ENCODE data around the gene PER2. TPM values are rescaled to one million over a fixed set of nuclear protein-coding genes. Genes with fewer than 3 reads are reported as not detected.

Gene PER2
- total RNA-seq, 1 donor from 2014 or later = 5.5 TPM

DNA sequence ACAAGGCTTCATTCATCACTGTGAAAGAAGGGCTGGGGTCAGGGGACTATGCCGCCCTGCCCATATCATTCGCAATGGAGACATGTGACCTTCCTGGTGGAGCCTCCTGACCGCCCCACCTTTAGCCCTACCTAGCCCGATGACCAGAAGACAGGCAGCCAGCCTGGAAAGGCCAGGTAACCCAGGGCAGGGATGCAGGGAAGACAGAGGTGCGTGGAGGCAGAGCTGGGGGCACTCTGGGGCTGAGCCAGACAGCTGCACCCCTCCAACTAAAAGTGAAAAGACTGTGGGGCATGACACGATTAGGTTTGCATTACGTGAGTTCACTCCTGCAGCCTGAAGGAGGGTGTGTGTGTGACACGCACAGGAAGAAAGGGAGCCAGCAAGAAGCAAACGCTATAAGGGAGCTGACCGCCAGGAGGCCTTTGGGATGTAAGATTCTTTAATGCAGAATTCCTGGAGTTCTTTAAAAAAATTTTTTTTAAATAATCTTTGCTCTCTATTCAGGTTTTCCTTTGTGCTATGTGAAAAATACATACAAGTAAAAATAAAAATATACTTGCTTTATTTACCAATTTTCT is 44.8 kb downstream of the PER2 start:
- DNase-seq = no peak

DNA sequence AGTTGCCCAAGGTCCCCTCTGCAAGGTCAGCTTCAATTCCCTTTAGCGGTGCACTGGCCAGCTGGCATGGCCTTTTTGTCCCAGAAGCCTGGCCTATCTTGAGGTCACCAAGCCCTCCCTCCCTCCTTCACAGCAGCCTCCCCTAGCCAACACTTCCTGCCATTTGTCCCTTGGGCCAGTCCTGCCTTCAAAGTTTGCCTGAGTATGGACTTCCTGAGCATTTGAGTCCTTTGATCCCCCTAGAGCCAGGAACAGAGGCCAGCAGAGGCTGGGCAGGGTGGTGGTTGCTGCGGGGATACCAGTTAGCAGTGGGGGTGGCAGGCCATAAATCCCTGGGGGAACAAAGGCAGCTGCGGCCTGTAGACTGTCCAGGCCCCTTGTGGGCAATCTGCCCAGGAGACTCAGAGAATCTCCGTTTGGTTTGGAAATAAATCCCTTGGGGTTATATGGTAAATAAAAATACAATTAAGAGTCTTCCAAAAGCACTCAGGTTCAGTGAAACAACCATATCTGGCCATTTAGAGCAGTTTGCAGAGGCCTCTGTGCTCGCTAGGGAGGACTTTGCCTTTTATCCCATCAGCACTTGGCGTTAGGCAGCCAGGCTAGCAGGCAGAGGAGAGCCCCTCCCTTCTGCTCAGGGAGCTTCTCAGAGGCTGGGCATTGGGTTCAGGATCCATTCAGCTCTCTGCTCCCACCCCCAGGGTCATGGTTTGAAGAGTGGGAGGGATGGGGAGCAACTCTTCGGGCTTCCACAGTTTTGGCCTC is 45.5 kb downstream of the PER2 start:
- DNase-seq = no peak

DNA sequence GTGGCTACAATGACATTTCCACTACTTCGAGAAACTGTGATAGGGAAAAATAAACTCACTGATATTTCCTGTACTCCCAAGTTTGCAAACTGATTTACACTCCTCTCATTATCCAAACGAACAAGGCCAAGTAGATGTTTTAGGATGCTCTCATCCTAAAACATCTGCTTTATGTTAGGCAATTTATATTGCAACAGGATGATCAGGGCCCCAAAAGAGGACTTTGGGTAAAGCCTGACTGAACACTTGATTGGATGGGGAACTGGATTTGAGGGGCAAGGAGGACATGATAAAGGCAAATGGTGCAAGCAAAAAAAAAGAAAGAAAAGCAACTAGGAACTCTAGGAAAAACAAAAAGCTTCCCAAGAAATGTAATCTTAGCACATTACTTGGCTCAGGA is 46.4 kb downstream of the PER2 start:
- DNase-seq = no peak

DNA sequence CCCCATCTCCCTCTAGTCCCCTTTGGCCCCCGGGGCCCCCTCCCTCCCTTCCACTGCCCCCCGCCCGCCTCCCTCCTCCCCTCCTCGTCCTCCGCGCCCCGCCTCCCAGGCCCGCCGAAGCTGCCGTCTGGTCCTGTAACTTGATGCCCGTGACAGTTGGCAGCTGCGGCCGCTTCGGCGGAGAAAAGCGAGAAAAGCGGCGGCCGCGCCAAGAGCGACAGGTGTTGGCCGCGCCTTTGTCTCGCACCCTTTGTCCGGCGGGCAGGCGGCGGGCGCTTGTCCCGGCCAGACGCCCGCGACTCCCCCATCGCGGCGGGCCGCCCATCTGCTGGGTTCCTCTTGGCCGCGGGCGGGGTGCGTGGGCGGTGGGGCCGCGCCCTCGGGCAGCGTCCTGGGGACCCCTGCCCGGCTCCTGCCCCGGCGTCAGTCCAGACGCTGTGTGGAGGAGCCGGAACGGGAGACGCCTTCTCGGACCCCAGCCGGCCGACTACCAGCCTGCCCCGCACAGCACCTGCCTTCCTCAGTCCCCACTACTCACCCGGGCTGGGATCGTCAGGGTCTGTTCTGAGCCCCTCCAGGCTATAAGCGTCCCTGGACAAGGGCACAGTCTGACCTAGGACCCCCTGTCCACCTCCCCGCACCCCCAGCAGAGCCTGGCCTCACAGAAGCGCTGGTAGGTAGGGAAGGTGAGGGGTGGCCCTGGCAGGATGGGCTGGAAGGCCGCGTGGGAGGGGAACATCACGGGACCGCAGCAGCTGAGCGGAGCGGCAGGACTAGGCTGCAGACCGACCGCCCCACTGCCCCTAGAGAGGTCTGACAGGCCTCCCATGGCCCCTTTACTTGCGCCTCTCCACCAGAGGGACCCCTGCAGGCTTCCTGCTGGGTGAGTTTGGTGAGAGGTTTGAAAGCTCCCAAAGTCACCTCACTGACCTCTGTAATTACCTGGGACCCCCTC is 47.4 kb downstream of the PER2 start:
- DNase-seq = no peak

DNA sequence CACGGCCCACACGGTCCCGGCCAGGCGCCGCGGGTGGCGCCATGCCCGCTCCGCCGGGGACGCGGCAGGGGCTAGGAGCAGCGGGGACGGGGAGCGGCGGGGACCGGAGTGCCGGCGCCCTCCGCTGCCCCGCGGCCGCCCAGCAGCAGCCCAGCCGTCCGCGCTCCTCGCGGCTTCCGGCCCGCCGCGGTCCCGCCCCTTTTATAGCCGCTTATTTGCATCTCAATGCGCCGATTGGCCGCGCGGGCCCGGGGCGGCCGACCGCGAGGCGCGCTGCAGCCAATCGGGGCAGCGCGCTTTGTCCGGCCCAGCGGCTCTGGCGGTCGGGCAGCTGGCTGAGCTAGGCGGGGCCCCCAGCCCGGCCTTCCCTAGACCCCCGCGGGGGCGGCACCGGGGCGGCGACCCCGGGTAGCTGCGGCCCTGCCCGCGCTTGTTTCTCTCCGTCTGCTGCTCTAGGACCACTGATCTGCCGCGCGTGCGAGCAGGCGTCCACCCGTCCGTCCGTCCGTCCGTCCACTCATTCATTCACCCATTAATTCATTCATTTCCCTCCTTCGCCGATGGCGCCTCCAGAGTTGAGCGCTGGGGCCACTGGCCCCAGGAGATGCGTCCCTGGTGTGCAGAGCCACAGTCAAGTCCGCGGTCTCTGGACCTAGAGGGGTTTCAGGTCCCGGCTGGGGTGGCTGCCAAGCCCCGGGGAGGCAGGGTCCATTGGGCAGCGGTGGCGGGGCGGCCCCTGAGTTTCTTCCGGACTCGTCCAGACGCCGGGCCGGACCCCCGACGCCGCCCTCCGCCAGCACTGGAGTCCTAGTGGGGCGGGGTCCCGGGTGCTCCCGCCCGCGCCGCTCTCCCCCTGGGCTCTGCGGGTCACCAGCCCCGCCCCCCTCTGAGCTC is 48.3 kb downstream of the PER2 start, which contains the start of gene HES6:
TSS of gene HES6 (minus strand) at position 176 of the 894 bp plus-strand sequence. CDS start at position 43, 133 bp downstream.
- peak; percentile 64 for DNase-seq

DNA sequence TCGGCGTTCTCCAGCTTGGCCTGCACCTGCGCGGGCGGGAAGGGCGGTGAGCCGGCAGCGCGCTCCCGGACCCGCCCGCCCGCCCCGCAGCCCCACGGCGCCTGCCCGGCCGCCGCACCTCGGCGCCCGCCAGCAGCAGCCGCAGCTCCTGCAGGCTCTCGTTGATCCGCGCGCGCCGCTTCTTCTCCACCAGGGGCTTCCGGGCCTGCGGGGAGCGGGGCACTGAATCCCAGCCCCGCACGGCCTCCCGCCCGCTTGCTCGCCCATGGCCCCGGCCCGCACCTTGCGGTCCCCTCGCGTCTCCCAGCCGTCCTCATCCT is 48.9 kb downstream of the PER2 start:
- no peak for DNase-seq

DNA sequence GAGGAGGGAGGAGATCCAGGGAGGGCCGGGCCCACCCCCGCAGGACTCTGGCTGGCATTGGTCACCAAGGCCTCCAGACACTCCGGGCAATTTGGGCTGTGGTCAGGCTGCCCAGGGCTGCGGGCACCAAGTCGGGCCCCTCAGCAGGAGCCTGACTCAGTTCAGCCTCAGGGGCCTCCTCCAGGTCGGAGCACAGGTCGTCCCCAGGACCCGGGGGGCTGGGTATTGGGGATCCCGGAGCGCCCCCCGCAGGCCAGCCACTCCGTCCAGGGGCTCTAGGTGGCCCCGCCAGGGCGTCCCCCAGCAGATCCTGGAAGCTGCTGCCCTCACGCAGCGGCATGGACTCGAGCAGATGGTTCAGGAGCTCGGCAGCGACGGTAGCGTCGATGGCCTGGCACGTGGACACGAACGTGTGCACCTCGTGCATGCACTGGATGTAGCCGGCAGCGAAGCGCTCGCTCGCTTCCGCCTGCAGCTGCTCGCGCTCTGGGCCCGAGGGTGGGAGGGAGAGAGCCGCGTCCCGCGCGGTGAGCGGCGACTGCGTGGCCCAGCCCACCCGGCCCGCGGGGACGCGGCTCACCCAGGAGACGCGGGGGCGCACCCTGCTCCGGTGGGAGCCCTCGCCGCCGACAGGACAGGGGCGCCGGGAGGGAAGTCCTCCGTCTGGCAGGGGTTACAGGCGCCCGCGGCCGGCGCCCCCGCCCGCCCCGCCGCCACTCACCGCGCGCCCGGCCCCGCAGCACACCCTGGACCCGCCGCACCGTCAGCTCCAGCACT is 49.5 kb downstream of the PER2 start:
- DNase-seq = no peak

DNA sequence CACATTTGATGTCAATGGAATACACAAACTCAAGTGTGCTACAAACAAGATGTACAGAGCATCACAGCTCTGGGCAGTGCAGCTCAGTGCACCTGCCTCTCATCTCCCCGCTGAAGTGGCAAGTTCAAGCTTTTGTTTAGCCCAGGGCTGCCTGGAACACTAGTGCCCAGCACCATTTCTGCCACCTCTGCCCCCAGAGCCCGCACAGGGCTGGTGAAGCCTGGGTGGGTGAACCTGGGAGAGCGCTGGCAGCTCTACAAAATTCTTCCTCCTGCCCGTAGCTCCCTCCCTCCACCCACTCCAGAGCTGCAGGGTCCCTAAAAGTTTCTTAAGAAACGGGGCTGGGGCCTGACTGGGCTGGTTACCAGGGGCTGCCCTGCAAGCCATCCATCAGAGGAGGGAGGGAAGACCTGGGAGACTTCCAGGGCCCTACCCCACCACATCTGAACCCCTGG is 50.1 kb downstream of the PER2 start:
- no peak for DNase-seq

DNA sequence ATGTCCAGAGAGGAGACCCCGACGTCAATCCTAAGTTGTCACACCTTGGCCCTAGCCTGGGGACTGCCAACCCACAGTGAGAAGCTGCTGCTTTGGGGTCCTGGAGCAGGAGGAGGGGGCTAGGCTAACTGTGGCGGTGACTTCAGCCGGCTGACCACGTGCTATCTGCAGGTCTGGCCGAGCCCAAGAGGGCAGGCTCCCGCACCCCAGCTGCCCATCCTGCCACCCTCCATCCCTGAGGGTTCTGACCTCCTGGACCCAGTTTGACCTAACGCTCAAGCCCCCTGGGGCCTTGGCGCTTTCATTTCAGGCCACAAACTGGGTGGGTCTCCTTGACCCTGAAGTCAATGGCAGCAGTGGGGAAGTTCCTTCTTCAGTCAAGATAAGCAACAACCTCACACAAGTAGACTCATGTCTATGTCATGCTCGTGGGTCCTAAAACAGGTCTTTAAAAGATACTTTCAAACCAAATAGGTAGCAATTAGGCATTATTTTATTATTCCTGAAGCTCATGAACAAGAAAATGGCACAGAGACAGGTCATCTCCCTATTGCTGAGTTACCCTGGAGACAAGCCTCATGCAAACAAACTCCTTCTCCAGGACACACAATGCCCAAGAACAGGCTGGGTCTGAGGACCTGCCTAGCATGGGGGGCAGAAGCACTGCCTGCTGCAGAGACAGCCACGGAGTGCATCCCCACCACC is 50.8 kb downstream of the PER2 start:
- no peak for DNase-seq

DNA sequence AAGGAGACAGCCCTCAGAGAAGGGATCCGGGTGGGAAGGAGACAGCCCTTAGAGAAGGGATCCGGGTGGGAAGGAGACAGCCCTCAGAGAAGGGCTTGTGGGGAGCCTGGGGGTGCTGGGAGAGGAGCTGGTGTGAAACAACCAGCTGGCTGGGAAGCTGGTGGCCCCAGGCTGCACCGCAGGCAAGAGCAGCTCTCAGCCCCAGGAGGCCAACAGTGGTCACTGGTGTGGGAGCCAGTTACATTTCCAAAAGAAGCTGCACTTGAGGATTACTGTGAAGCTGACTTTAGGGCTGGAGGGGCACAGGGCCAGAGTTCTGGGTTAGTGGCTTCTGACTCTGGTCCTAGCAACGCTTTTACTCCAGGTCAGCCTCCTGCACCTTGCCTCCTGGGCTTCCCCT is 51.8 kb downstream of the PER2 start:
- no peak for DNase-seq

DNA sequence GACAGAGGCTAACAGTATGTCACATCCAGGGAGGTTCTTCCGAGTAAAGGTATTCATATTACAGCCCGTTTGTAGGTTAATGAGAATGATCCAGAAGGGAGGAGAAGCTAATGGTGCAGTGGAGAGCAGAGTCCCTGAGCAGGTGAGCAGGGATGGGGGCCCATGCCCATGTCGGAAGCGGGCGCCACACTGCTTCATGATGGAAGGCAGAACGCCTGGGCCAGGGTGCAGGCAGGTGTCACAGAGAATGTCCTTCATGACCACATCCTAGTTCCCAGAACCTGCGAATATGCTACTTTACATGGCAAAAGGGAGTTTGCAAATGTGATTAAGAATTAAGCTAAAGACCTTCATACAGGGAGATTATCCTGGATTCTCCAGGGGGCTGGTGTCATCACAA is 52.6 kb downstream of the PER2 start:
- DNase-seq = no peak

DNA sequence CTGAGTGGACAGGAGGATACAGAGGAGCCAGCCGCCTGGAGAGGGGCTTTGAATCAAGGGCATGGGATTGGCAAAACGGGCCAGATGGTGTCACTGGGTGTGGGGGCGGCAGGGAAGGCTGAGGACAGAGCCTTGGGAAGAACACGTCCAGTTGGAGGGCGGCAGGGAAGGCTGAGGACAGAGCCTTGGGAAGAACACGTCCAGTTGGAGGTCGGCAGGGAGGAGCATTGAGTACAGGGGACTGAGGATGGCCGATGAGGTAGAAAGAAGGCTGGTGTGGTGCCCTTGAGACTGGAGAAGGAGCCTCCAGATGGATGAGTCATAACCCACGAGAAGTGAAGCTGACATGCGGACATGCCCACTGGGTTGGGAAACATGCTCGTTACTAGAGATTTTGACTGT is 53.1 kb downstream of the PER2 start:
- no peak for DNase-seq

DNA sequence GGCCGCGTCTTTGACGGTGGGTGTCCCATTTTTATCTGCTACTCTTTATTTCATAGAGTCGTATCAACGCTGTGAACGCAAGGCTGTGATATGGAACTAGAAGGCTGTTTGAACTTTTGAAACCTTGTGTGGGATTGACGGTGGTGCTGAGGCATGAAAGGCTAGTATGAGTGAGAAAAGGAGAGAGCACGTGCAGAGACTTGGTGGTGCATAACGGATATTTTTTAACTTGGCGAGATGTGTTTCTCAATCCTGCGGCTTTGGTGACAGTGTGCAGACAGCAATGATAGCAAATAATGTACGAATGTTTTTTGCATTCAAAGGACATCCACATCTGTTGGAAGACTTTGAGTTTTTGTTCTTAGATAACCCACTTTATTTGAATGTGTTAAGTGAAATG is 54.8 kb downstream of the PER2 start:
- no peak for DNase-seq

DNA sequence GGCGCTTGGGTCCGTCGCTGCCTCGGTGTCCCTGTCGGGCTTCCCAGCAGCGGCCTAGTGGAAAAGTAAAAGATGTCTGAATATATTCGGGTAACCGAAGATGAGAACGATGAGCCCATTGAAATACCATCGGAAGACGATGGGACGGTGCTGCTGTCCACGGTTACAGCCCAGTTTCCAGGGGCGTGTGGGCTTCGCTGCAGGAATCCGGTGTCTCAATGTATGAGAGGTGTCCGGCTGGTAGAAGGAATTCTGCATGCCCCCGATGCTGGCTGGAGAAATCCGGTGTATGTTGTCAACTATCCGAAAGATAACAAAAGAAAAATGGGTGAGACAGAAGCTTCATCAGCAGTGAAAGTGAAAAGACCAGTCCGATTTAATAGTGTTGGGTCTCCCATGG is 56.6 kb downstream of the PER2 start:
- DNase-seq = no peak

DNA sequence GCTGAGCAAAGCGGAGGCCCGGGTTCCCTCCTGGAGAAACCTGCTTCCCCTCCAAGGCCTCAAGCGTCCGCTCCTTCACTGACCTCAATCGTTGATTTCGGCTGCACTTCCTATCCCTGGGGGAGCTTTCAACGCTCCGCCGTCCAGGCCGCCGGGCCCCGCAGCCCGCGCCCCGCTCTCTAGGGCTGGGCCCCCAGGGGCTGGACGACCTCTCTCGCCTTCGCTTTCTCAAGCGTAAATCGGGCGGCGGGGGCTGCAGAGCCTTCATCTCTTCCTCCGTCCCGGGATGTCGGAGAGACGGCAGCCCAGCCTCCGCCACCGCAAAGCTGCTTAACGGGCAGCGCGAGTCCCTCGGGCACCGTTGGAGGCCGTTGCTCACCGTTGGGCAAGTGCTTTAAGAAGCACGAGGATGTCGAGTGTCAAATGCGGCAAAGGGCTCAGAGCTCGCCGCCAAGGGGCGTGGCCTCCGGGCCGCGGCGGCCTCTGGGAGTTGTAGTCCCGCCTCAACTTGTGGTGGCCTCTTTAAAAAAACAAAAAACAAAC is 57.1 kb downstream of the PER2 start:
- DNase-seq = peak; percentile 74

DNA sequence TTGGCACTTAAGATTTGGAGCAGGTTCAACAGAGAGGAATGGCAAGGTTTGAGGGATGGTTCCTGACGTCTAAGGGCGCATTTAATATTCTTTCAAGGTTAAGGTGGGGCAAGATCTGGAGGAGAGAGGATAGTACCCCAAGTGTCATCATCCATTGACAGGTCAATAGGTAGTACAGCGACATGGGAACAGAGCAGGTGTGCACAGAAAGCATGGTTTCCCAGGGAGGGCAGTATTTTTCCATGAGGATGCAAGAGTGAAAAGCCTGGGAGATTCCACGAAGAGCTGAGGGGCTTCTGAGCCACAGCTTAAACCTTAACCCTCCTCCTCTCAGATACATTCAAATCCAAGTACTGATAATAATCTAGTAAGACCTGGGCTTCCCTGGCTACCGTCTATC is 57.7 kb downstream of the PER2 start:
- DNase-seq = no peak

DNA sequence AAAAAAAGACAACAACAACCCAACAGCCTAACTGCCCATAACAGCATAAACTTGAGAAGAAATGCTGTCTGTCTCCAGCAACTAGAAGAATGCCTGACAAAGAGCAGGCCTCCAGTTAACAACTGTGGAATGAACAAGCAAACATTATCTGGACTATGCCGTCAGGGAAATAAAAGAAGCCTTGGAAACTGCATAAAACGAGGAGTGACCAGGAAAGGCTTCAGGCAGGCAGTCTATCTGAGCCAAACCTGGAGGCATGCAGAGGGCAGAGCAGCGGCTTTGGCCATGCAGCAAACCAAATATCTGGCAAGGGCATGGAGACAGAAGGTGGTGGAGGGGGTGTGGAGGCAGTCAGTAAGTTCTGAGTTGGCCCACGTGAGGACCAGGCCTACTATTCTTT is 59.7 kb downstream of the PER2 start:
- no peak for DNase-seq

DNA sequence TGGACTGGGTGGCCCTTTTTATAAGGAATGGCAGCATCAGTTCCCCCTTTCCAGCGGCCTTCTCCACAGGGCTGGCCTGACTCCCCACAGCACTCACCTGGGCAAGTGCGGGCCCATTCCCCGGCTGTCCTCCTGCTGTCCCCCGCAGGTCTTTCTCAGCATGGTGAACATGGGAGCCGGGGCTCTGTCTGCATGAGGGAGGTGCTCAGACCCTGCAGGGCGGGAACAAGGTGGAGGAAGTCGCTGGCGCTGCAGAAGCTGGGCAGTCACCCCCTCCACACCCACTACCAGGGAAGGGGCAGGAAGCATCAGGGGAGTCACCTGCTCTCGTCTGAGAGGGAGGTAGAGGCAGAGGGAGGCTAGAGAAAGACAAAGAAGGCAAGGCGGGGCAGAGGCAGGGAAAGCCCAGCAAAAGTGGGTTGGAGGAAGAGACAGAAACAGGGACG is 60.8 kb downstream of the PER2 start:
- no peak for DNase-seq

DNA sequence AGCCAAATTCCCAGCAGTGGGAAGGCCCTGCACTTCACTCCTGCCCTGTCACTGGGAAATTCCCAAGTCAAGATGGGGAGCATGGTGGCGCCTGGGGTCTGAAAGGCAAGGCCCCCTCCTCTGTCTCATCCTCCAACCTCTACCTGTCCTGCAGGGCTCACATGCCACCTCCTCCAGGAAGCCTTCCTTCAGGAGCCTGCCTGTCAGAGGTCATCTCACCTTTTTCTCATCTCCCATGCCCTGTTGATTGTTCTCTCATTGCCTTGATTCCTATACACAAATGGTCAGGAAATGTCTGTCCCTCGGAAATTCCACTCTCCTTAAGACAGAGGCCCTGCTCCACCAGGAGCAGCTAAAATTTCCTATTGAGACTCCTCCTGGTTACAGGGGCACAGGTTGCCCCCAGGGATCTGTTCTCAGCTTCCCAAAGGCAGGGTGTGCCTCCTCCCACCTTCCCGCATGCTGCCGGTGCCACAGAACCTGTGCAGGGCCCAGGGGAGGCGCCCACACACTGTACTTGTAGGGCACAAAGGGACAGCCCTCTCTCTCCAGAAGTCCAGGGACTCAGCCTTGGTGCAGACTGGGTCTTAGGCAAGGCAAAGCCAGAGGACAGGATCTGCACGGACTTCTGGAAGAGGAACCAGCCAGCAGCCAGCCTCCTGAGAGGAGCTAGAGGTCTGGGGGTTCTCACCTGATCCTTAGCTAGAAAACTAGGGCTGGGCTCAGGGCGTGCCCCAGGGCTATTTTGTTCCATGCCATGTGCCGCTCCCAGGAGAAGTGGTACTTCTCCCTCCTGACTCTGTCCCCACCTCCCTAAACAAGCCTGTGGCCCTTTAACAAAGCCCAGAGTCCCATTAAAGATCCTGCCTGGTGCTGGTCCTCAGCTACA is 61.5 kb downstream of the PER2 start:
- DNase-seq = no peak

Measured in occipital lobe (tissue), 2 donors.